HCT116 (cell line): ENCODE measurements around the gene ULBP2.

Experiments
- CBX3 ChIP-seq: IDR thresholded peaks from 2 replicates; pipeline ENCODE4 v1.6.1; 2012; ENCODE audit warnings: low read depth
- EZH2 ChIP-seq: fragments of 200-600 bp; sonication (generic); IDR thresholded peaks from 2 replicates; pipeline ENCODE4 v1.6.1; 2017; ENCODE audit warnings: antibody characterized with exemption, mixed run types
- JUND ChIP-seq: IDR thresholded peaks from 2 replicates; pipeline ENCODE4 v1.6.1; 2012
- POLR2A ChIP-seq: IDR thresholded peaks from 2 replicates; pipeline ENCODE4 v1.7.0; 2011; ENCODE audit warnings: borderline replicate concordance; ENCODE audit not compliant: insufficient read depth, insufficient read length; ENCODE audit errors: extremely low read depth
- POLR2AphosphoS5 ChIP-seq: IDR thresholded peaks from 2 replicates; pipeline ENCODE4 v1.6.1; 2011; ENCODE audit warnings: mild to moderate bottlenecking, low read depth, low read length, moderate library complexity
- REST ChIP-seq: IDR thresholded peaks from 2 replicates; pipeline ENCODE4 v1.6.1; 2012; ENCODE audit warnings: low read depth
- SP1 ChIP-seq: IDR thresholded peaks from 2 replicates; pipeline ENCODE4 v1.6.1; 2012; ENCODE audit warnings: low read depth
- SRF ChIP-seq: IDR thresholded peaks from 2 replicates; pipeline ENCODE4 v1.6.1; 2012; ENCODE audit warnings: low read depth
- YY1 ChIP-seq: IDR thresholded peaks from 2 replicates; pipeline ENCODE4 v1.6.1; 2011; ENCODE audit warnings: low read length, low read depth, moderate library complexity, mild to moderate bottlenecking; ENCODE audit not compliant: insufficient replicate concordance; ENCODE audit errors: extremely low read depth
- ZBTB33 ChIP-seq: IDR thresholded peaks from 2 replicates; pipeline ENCODE4 v1.6.1; 2011; ENCODE audit warnings: mild to moderate bottlenecking, low read length, moderate library complexity; ENCODE audit not compliant: insufficient replicate concordance; ENCODE audit errors: extremely low read depth
- ZFX ChIP-seq: fragments of 450-650 bp; IDR thresholded peaks from 2 replicates; pipeline ENCODE4 v1.6.1; 2017
- ZNF274 ChIP-seq: fragments of 200-500 bp; sonication (Bioruptor generic); IDR thresholded peaks from 2 replicates; pipeline ENCODE4 v1.6.1; 2014; ENCODE audit warnings: mild to moderate bottlenecking, low read depth, low read length, inconsistent platforms
- TF ChIP-seq, protein P1 (sequence below), 3 experiments: fragments of 200-600 bp in 1 of 3; sonication (generic) in 1 of 3; IDR thresholded peaks in 2 of 3; conservative IDR thresholded peaks in 1 of 3; 2 replicates each; pipeline ENCODE4 v1.5.1; 2012 to 2017; ENCODE audit warnings: low read depth in 2 of 3, low read length in 2 of 3, antibody characterized with exemption in 1 of 3, borderline replicate concordance in 1 of 3, control low read depth in 1 of 3, mild to moderate bottlenecking in 1 of 3, mixed read lengths in 1 of 3, mixed run types in 1 of 3, moderate library complexity in 1 of 3; ENCODE audit not compliant: insufficient read depth in 1 of 3
- TF ChIP-seq, protein P2 (sequence below): IDR thresholded peaks from 2 replicates; pipeline ENCODE4 v1.6.1; 2012

- TF ChIP-seq REST (no peak), POLR2A (no peak), EZH2 (no peak), JUND (no peak), ZNF274 (no peak), POLR2AphosphoS5 (no peak), SP1 (no peak), CBX3 (no peak), ZFX (no peak), SRF (no peak), ZBTB33 (no peak), YY1 (no peak)
- TF ChIP-seq, protein P1, sequence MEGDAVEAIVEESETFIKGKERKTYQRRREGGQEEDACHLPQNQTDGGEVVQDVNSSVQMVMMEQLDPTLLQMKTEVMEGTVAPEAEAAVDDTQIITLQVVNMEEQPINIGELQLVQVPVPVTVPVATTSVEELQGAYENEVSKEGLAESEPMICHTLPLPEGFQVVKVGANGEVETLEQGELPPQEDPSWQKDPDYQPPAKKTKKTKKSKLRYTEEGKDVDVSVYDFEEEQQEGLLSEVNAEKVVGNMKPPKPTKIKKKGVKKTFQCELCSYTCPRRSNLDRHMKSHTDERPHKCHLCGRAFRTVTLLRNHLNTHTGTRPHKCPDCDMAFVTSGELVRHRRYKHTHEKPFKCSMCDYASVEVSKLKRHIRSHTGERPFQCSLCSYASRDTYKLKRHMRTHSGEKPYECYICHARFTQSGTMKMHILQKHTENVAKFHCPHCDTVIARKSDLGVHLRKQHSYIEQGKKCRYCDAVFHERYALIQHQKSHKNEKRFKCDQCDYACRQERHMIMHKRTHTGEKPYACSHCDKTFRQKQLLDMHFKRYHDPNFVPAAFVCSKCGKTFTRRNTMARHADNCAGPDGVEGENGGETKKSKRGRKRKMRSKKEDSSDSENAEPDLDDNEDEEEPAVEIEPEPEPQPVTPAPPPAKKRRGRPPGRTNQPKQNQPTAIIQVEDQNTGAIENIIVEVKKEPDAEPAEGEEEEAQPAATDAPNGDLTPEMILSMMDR (IDR thresholded peaks at IDR 0.05 in 2 of 3, conservative IDR thresholded peaks at IDR 0.05 in 1 of 3; ENCODE audit: borderline replicate concordance in 1 of 3, insufficient read depth in 1 of 3, low read depth in 2 of 3, low read length in 2 of 3) = no peak
- TF ChIP-seq, protein P2, sequence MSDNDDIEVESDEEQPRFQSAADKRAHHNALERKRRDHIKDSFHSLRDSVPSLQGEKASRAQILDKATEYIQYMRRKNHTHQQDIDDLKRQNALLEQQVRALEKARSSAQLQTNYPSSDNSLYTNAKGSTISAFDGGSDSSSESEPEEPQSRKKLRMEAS = no peak
Observed at GRCh38 chr6:149915970-149916865, 25.6 kb upstream of the ULBP2 start.
